HG02943 (cell line): ENCODE data around the gene ARGLU1.
A peak's percentile ranks its signal among the peaks of the same experiment; 100 is the strongest.

Experiments used
- ATAC-seq: cut with Tn5 transposase; IDR thresholded peaks from one replicate; pipeline ENCODE4 v1.9.1; 2021; ENCODE audit warnings: mild to moderate bottlenecking, low read depth, moderate library complexity; ENCODE audit not compliant: unreplicated experiment

Gene ARGLU1

GRCh38 chr13:106588367-106588766 is 20.4 kb upstream of the ARGLU1 start:
- ATAC-seq: no peak

- no peak for ATAC-seq
These were observed 19.9 kb upstream of the ARGLU1 start for GRCh38 chr13:106587787-106588186.

DNA sequence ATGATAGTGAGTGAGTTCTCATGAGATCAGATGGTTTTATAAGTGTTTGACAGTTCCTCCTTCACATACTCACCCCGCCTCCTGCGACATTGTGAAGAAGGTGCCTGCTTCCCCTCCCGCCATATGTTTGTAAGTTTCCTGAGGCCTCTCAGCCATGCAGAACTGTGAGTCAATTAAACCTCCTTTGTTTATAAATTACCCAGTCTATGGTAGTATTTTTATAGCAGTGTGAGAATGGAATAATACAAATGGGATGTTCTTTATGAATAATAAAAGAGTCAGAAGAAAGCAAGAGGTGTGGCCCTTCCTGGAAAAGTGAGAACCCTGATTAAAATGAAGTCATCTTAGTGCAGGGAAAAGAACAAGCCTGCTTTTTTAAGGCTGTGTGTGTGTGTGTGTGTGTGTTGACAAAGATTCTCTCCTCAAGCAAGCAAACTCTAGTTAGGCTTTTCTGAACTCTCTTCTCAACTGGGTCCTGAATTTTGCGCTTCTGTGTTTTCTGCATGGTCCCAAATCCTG is 18.8 kb upstream of the ARGLU1 start:
- ATAC-seq: no peak

GRCh38 chr13:106581225-106581624 is 13.3 kb upstream of the ARGLU1 start:
- ATAC-seq: no peak

- no peak for ATAC-seq
These were observed 8.0 kb upstream of the ARGLU1 start for GRCh38 chr13:106575896-106576295.

DNA sequence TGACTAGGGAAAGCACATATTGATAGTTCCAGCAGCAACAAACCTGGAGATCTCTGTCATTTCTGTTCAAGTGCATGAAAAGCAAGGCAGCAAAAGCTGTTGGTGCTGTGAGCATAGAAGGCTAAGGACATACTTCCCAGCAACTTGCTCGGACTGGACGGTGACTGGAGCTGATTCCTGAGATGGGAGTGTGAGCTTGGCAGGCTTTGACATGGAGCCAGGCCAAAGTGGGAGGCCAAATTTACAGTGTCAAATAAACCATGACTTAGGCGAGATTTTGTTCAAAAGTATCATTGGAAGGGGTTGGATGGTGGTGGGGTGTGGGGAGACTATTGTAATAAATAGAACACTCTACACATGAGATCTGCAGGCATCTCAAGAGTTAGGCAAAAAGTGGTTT is 5.9 kb upstream of the ARGLU1 start:
- ATAC-seq: no peak

DNA sequence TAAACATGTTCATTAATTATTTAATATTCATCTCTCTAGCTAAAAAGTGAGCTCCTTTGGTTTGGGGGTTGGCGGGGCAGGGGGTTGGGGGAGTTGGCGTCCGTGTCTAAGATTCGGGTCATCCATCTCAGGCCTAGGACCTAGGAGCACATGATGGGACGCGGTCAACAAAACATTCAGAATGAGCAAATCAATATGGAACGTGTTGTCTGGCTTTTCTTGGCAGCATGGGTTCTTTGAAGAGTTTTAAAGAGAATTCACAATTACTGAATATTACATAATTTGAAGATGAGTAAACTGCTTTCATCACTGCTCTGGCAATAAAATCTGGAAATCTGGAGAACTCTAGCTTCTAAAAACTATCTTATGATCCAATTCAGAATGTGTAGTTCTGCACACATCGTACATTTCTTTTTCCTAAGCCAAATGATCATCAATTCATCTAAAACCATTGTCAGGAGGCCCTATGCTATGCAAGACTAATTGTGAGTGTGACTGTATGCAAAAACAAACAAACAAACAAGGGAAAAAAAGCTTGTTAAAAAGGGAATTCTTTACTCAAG is 5.4 kb upstream of the ARGLU1 start:
- ATAC-seq: no peak

DNA sequence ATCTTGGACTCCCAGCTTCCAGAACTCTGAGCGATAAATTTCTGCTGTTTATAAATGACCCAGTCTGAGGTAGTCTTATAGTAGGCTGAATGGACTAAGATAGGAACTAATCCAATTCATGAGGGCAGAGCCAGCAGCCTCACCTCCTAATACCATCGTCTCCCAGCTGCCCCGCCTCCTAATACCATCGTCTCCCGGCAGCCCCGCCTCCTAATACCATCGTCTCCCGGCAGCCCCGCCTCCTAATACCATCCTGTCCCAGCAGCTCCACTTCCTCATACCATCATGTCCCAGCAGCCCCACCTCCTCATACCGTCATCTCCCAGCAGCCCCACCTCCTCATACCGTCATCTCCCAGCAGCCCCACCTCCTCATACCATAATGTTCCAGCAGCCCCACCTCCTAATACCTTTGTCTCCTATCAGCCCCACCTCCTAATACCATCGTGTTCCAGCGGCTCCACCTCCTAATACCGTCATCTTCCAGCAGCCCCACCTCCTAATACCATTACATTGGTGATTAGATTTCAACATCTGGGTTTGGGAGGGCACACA is 2.4 kb upstream of the ARGLU1 start:
- ATAC-seq: peak; percentile 23

DNA sequence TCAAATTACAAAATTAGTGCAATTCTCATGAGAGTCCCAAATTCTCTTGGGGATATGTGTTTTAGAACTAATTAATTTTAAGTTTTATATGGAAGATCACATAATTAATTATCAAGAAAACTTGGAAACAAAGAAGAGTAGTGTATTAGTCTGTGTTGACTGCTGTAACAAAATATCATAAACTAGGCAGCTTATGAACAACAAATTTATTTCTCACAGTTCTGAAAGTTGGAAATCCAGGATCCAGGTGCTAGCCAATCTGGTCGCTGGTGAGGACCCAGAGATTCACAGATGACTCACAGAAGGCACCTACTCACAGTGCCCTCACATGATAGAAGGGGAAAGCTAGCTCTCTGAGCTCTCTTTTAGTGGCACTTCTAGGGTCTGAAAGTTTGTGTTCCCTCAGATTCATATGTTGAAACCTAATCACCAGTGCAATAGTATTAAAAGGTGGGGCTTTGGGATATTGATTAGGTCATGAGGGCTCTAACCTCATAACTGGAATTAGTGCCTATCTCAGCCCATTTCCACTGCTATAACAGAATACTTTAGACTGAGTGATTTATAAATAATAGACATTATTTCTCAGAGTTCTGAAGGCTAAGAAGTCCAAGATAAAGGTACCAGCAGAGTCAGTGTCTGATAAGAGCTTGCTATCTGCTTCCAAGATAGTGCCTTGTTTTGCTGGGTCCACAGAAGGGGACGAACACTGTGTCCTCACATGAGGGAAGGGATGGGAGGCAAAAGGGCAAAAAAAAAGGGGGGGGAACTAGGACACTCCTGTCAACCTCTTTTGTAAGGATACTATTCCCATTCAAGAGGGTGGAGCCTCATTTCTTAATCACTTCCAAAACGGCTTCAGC is 1.5 kb upstream of the ARGLU1 start:
- no peak for ATAC-seq

GRCh38 chr13:106568299-106569003 is 514 bp upstream of the ARGLU1 start:
- peak; percentile 31 for ATAC-seq

DNA sequence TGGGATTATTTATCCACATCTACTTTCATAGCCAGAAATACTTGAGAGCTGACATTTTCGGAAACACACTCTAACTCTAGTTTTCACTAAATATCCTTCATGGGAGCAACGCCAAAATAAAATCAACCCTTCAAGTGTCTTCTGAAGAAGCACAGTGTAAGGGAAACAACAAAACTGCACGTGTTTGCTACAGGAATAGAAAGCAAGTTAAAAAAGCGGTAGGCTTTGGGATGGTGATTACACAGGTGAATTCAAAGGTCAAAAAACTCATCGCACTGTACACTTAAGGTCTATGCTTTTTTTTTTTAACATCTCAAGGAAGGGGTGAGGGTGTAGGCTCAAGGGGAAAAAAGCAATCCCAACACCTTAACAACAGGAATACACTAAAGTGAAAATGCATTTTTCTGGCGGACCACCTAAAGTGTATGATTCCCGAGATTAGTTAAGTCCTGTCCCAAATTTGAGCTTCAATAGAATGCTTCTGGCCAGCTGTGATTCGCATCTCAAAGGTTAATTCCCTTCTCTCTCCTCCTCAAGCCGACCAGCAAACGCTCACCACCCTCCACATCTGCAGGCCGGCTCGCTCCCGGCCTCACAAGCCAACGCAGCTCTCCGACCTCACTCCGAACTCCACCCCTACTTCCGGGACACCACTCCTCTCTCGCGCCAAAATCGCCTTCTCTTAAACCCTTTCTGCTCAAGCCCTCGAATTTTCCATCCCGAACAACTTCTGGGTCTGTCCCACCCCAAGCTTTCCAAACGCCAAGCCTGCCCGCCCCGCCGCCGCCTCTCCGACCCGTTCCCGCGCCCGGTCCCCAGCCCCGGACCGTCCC is 1.1 kb downstream of the ARGLU1 start:
- peak; percentile 49 for ATAC-seq

DNA sequence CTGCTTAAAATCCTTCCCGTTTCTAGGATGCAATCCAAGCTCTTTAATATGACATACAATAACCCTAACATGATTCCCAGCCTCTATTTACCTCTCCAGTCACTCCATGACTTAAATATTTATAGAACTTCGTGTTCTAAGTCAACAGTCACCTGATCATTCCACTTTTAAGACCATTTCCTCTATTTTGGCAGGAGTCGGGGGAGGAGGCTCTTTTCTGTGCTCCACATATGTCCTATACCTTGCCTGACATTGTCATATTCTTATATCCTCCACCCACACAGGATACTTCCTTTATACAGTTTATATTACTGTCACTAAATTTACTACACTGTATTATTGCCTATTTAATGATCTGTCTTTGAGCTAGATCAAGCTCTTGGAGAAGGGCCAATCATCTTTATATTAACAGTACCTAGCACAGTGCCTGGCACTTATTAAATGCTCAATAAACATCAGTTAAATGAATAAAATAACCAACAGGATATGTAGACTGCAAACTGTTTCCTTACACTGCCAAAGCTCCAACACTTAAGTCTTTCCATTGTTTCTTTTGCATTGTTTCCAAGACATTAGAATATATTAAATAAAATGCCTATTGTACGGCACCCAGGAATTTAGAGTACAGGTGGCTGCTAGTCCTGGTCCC is 2.7 kb downstream of the ARGLU1 start:
- no peak for ATAC-seq

DNA sequence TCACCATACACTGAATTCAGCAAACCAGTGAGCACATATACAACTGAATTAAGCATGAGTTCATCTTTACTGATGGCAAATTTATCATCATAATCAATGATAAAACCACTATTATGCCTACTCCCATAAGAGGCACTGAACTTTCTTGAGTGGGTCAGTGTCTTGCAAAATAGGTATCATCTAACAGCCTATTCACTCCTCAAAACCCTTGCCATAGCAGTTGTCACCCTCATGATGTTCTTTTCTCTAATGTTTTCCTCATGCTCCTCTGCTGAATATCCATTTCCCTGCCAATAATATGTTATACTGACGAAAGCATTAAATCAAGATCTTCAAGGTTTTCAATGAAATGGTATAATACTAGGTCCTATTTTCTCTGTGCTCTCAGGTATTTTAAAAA is 5.6 kb downstream of the ARGLU1 start:
- no peak for ATAC-seq

- ATAC-seq: peak; percentile 51
These were observed 6.3 kb downstream of the ARGLU1 start for GRCh38 chr13:106561551-106562170.

- no peak for ATAC-seq
These were observed 7.1 kb downstream of the ARGLU1 start for GRCh38 chr13:106560821-106561220.

- no peak for ATAC-seq
These were observed 9.4 kb downstream of the ARGLU1 start for GRCh38 chr13:106558527-106558926.

DNA sequence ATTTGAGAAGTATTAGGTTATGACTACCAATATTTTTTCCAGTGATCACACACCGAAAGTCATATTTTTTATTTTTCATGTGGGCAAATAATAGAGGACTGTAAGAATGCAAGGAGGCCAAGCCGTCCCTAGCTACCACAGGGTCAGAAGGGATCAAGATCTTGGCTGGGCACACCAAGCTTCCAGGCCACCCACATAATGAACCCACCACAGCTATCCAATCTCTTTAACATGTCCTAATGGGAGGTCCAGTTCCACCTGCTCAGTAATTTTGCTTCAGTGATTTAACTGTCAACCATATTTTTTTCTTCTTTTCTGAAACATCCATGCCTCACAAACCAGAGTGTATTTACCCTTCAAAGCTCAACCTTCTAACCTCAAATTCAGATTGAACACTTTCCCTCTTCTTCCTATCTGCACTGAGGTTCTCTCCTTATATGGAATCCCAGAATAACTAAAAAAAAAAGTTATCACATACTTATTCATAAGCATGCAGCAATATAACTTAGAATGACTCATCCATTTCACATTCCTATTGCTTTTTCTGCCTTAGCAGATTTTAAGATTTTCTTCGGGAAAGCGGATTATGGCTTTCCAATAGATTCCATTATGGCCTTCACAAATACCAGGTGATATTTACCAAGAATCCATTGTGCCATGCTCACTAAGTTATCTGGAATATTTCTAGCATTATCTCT is 12.2 kb downstream of the ARGLU1 start:
- ATAC-seq: no peak

DNA sequence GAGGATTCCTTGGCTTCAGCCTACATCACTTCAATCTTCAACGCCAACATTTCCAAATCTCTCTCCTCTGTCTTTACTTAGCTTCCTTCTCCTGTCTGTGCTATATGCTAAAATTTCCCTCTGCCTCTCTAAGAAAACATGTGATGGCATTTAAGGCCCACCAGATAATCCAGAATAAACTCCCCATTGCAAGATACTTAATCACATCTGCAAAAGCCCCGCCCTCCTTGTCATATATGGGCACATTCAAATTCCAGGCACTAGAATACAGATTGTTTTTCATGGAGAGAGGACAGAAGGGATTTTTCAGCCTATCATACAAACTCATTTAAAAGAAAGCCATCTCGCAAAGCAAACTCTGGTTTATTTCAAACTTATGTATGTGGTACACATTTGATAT is 16.2 kb downstream of the ARGLU1 start:
- no peak for ATAC-seq

DNA sequence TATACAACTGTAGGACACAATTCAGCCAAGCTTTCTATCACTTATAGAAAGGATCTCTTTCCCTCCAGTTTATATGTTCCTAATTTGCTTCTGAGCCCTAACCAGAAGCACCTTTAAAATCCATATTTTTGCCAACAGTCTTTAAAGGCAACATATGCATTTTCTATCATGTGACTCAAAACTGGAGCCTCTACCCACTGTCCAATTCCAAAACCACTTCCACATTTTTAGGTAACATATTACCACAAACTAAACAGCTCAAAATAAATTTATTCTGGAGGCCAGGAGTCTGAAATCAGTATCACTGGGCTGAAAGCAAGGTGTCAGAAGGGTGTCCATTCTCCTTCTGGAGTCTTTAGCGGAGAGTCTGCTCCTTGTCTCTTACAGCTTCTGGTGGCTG is 16.6 kb downstream of the ARGLU1 start:
- no peak for ATAC-seq
